B cell (primary cell): ENCODE data around the gene SEMA4C. TPM values are rescaled to one million over a fixed set of nuclear protein-coding genes. Genes with fewer than 3 reads are reported as not detected.

Source experiments
- ATAC-seq: fragments of 200-7000 bp; cut with Tn5 transposase; one replicate; pipeline ENCODE4 v1.10.0; 2021; ENCODE audit warnings: low read depth, mild to moderate bottlenecking, moderate number of reproducible peaks, moderate library complexity
- CTCF ChIA-PET: fragments of 350-600 bp; sonication (Branson Sonifier 250); formaldehyde crosslinking; loops from one replicate; lab custom pipeline; 2021; ENCODE audit warnings: antibody characterized with exemption, inconsistent platforms; lab: Charles Lee
- POLR2A ChIA-PET: fragments of 350-600 bp; sonication (Branson Sonifier 250); formaldehyde crosslinking; loops from one replicate; lab custom pipeline; 2021; ENCODE audit warnings: antibody characterized with exemption; lab: Charles Lee
- DNase-seq: peaks from one replicate; pipeline ENCODE4 v3.0.0; 2013
- H2AFZ ChIP-seq: 2 replicates; pipeline ENCODE4 v1.6.1; 2012; ENCODE audit warnings: mild to moderate bottlenecking, low read depth, low read length; ENCODE audit not compliant: insufficient read depth, poor library complexity, severe bottlenecking
- H3K27ac ChIP-seq, 2 donors: 1 replicate in 1 of 2; 2 replicates in 1 of 2; pipeline ENCODE4 v1.5.1; 2012 to 2013; ENCODE audit warnings: low read length in 2 of 2, mild to moderate bottlenecking in 2 of 2, moderate library complexity in 1 of 2
- H3K27me3 ChIP-seq, 4 experiments: fragments of 200-600 bp in 1 of 4; sonication (generic) in 1 of 4; replicated peaks in 1 of 4; 1 replicate in 2 of 4; 2 replicates in 2 of 4; pipeline versions ENCODE4 v1.6.1 to v1.7.0; 2013 to 2016; ENCODE audit warnings: low read length in 3 of 4, mild to moderate bottlenecking in 2 of 4, mixed read lengths in 1 of 4, moderate library complexity in 1 of 4; ENCODE audit not compliant: insufficient read depth in 4 of 4, control insufficient read depth in 3 of 4; ENCODE audit errors: control extremely low read depth in 1 of 4
- H3K36me3 ChIP-seq, 2 experiments: replicated peaks in 1 of 2; 1 replicate in 1 of 2; 2 replicates in 1 of 2; pipeline versions ENCODE4 v1.6.1 to v1.7.1; 2013; ENCODE audit warnings: low read length in 1 of 2; ENCODE audit not compliant: insufficient read depth in 2 of 2, control insufficient read depth in 1 of 2; ENCODE audit errors: control extremely low read depth in 1 of 2, extremely low read depth in 1 of 2
- H3K4me1 ChIP-seq, 2 donors: fragments of 200-600 bp in 1 of 2; sonication (generic) in 1 of 2; 1 replicate in 1 of 2; 2 replicates in 1 of 2; pipeline versions ENCODE4 v1.5.1 to v1.6.1; 2013 to 2017; ENCODE audit warnings: low read length in 2 of 2; ENCODE audit not compliant: control insufficient read depth in 2 of 2, insufficient read depth in 2 of 2
- H3K4me2 ChIP-seq: replicated peaks from 2 replicates; pipeline ENCODE3; 2012; ENCODE audit warnings: mild to moderate bottlenecking, low read depth, low read length; ENCODE audit not compliant: poor library complexity, severe bottlenecking
- H3K4me3 ChIP-seq, 5 experiments: fragments of 200-600 bp in 1 of 5; sonication (generic) in 1 of 5; 1 replicate in 3 of 5; 2 replicates in 2 of 5; pipeline versions ENCODE4 v1.5.1 to v1.7.0; 2011 to 2016; ENCODE audit warnings: low read length in 4 of 5, mild to moderate bottlenecking in 4 of 5, low read depth in 2 of 5, control low read depth in 1 of 5, moderate library complexity in 1 of 5; ENCODE audit not compliant: insufficient read depth in 1 of 5; ENCODE audit errors: control extremely low read depth in 1 of 5, extremely low read depth in 1 of 5
- H3K79me2 ChIP-seq: fragments of 200-600 bp; sonication (generic); one replicate; pipeline ENCODE4 v1.6.0; 2016; ENCODE audit warnings: low read length; ENCODE audit not compliant: control insufficient read depth, insufficient read depth
- H3K9ac ChIP-seq: fragments of 200-600 bp; sonication (generic); 2 replicates; pipeline ENCODE4 v1.6.1; 2017; ENCODE audit warnings: mild to moderate bottlenecking, low read length, moderate library complexity
- H3K9me3 ChIP-seq, 3 donors: one replicate each; pipeline versions ENCODE4 v1.6.1 to v1.7.1; 2013; ENCODE audit warnings: low read length in 2 of 3; ENCODE audit not compliant: control insufficient read depth in 2 of 3, insufficient read depth in 1 of 3; ENCODE audit errors: control extremely low read depth in 1 of 3
- H4K20me1 ChIP-seq: 2 replicates; pipeline ENCODE4 v1.6.0; 2012; ENCODE audit warnings: mild to moderate bottlenecking, low read length; ENCODE audit not compliant: insufficient read depth, control insufficient read depth, poor library complexity, severe bottlenecking
- H3K27ac Mint-ChIP-seq: one replicate; pipeline ENCODE4 v1.8.0; 2021; ENCODE audit warnings: mixed read lengths
- H3K27me3 Mint-ChIP-seq: one replicate; pipeline ENCODE4 v1.8.0; 2021; ENCODE audit warnings: mixed read lengths
- H3K4me1 Mint-ChIP-seq: one replicate; pipeline ENCODE4 v1.8.0; 2021; ENCODE audit warnings: mixed read lengths
- H3K4me3 Mint-ChIP-seq: one replicate; pipeline ENCODE4 v1.8.0; 2021; ENCODE audit warnings: mixed read lengths
- H3K9me3 Mint-ChIP-seq: one replicate; pipeline ENCODE4 v1.8.0; 2022; ENCODE audit warnings: mixed read lengths; ENCODE audit not compliant: insufficient read depth
- CTCF ChIP-seq: fragments of 200-600 bp; IDR thresholded peaks from one replicate; pipeline ENCODE4 v1.8.0; 2022; ENCODE audit warnings: antibody characterized with exemption, mild to moderate bottlenecking
- EZH2 ChIP-seq: IDR thresholded peaks from 2 replicates; pipeline ENCODE4 v1.6.1; 2012; ENCODE audit warnings: borderline replicate concordance, low read depth, mild to moderate bottlenecking, moderate library complexity, low read length; ENCODE audit not compliant: insufficient read depth, poor library complexity, severe bottlenecking
- WGBS: methylation state at CpG from one replicate; pipeline ENCODE4 v1.1.5; 2013; ENCODE audit warnings: missing lambda C conversion rate; ENCODE audit not compliant: insufficient coverage; 5-methylcytosine and 5-hydroxymethylcytosine counted together
- intact Hi-C: fragments of 100-400 bp; cut with micrococcal nuclease; formaldehyde crosslinking; loops from one replicate; pipeline ENCODE4 v1.10.0; 2022
- polyA plus RNA-seq: library from polyadenylated mRNA; depleted of rRNA; stranded (reverse); fragments of >200 nt; gene quantifications from 2 replicates; pipeline ENCODE4 v1.2.3, GENCODE V29; 2012
- total RNA-seq, 2 donors: library from RNA; stranded (reverse); fragments of 120-200 nt in 1 of 2; gene quantifications; 1 replicate in 1 of 2; 2 replicates in 1 of 2; pipeline versions ENCODE4 v1.2.3 to v1.2.4, GENCODE V29; 2013 to 2022

Gene SEMA4C
- total and polyA plus RNA-seq, 2 donors (not counting 1 experiment from before 2014, with no cell fraction given), result 0.28 to 0.94 TPM

- intact Hi-C loops, result no loop called here
- Histone ChIP-seq H3K4me2 (no peak overlapping the region), H4K20me1 (no peaks in the 10 kb centered on the region), H3K4me3 (no peak overlapping the region), H3K9me3 (no peaks in the 10 kb centered on the region), H3K4me1 (peaks cover 10 to 22% of the 10 kb centered on the region in 2 donors), H3K79me2 (no peaks in the 10 kb centered on the region), H3K36me3 (peaks cover 0 to 31% of the 10 kb centered on the region in 2 experiments), H3K9ac (no peak overlapping the region), H3K27ac (no peak overlapping the region), H2AFZ (no peak overlapping the region), H3K27me3 (no peaks in the 10 kb centered on the region)
- TF ChIP-seq EZH2, result no peak
- no peak for TF ChIP-seq CTCF
- no peaks in the 10 kb centered on the region for H3K27me3 Mint-ChIP-seq
- WGBS, result 97% methylated on average over 9 of the region's 9 CpGs
- peaks cover 24% of the 10 kb centered on the region for H3K4me1 Mint-ChIP-seq
- H3K4me3 Mint-ChIP-seq, result no peak overlapping the region
- DNase-seq (no peak), ATAC-seq (no peak)
- ChIA-PET CTCF (interaction anchor here (0.8 to 1.3 kb wide), 2 partner anchors 20 to 74 kb away, joined by 3 to 6 read pairs; partner anchors contain the start of gene ANKRD39), POLR2A (no interaction called here)
- no peak overlapping the region for H3K27ac Mint-ChIP-seq
- no peaks in the 10 kb centered on the region for H3K9me3 Mint-ChIP-seq
These were observed 32.3 kb downstream of the SEMA4C start for GRCh38 chr2:96837575-96837974.

- no peak for DNase-seq
- Mint-ChIP-seq H3K4me3 (no peak overlapping the region), H3K27ac (no peak overlapping the region), H3K27me3 (no peaks in the 10 kb centered on the region), H3K4me1 (peaks cover 24% of the 10 kb centered on the region), H3K9me3 (no peaks in the 10 kb centered on the region)
- Histone ChIP-seq H3K9ac (no peak overlapping the region), H3K36me3 (peaks cover 0 to 48% of the 10 kb centered on the region in 2 experiments), H3K4me1 (peaks cover 10 to 22% of the 10 kb centered on the region in 2 donors), H4K20me1 (no peaks in the 10 kb centered on the region), H3K4me3 (no peak overlapping the region), H3K27me3 (no peaks in the 10 kb centered on the region), H3K27ac (no peak overlapping the region), H3K79me2 (no peaks in the 10 kb centered on the region), H2AFZ (no peak overlapping the region), H3K9me3 (no peaks in the 10 kb centered on the region), H3K4me2 (no peak overlapping the region)
- ChIA-PET POLR2A (interaction anchor here (0.9 kb wide), 1 partner anchor 198 kb away, joined by 6 read pairs; no protein-coding TSS in a partner anchor), CTCF (interaction anchor here (1.3 kb wide), 1 partner anchor 115 kb away, joined by 5 read pairs; no protein-coding TSS in a partner anchor)
- no peak for ATAC-seq
- intact Hi-C loops, result no loop called here
- no peak for TF ChIP-seq CTCF
- TF ChIP-seq EZH2, result no peak
- 83% methylated on average over 3 of the region's 4 CpGs for WGBS
These were observed 34.0 kb downstream of the SEMA4C start for GRCh38 chr2:96835830-96836229.
